ENCODE data around the gene FADS6.

FADS6 gene

DNA sequence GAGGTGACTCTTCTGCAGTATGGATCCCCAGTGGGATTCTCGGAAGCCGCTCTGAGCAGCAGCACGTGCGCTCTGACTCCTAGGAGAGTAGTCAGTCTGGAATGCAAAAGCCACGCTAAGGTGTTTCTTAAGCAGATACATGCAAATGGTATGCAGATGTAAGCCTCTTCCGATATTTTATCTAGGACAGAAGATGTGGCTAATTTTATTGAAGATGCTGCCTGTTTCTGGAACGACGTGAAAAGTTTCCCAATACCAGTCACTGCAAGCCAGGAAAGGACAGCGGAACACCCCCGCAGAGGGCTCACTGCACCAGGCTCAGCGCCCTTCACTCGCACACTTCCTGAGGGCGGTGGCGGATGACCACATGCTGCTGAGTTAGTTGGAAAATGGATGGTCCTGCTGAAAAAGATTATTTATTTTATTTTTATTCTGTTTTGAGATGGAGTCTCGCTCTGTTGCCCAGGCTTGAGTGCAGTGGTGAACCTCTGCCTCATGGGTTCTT, 10.1 kb downstream of the FADS6 start:
- H3K36me3 Mint-ChIP-seq (ENCODE audit: low read depth) = no peaks in the 10 kb centered on the region
- peak overlapping the region; percentile 55 for H3K27ac Mint-ChIP-seq
- H3K4me1 Mint-ChIP-seq (ENCODE audit: low read depth) = peaks cover 40% of the 10 kb centered on the region
- intact Hi-C loops (cut with micrococcal nuclease) = no loop called here
- no peak overlapping the region for H3K4me3 Mint-ChIP-seq
- H3K9me3 Mint-ChIP-seq = no peaks in the 10 kb centered on the region
- peaks cover 22% of the 10 kb centered on the region for H3K27me3 Mint-ChIP-seq

DNA sequence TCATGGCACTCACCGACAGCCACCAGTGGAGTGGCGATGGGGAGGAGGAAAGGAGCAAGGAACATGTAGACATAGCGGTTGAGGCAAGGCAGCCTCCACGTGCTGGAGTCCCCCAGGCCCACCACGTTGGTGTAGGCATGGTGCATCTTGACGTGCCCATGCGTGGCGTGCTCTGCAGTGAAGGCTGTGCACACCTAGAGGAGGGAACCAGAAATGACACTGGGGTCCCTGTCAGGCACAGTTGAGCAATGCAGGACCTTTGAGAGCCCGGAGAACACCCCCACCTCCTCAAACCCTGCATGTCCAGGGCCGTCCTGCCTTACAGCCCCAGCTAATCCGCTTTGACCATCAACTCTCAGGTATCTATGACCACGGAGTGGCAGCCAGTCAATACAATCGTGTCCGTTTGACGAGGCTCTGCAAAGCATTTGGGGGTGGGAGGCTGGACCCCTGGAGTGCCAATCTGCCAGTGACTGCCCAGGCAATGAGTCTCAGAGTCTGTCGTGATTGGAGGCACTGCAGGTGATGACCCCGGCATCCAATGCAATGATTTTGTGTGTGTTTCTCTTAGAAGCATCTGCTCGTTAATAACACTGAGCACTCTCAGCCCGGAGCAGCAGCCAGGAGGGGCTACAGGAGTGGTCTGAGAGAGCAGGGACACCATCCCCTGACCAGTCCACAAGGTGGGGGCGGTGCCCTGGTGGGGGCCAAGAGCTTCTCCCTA, 10.8 kb downstream of the FADS6 start:
- Mint-ChIP-seq H3K27me3 (peaks cover 22% of the 10 kb centered on the region), H3K9me3 (no peaks in the 10 kb centered on the region), H3K4me3 (no peak overlapping the region), H3K36me3 (ENCODE audit: low read depth) (no peaks in the 10 kb centered on the region), H3K4me1 (ENCODE audit: low read depth) (peaks cover 40% of the 10 kb centered on the region), H3K27ac (peak overlapping the region; percentile 55)
- intact Hi-C loops (cut with micrococcal nuclease) = no loop called here

DNA sequence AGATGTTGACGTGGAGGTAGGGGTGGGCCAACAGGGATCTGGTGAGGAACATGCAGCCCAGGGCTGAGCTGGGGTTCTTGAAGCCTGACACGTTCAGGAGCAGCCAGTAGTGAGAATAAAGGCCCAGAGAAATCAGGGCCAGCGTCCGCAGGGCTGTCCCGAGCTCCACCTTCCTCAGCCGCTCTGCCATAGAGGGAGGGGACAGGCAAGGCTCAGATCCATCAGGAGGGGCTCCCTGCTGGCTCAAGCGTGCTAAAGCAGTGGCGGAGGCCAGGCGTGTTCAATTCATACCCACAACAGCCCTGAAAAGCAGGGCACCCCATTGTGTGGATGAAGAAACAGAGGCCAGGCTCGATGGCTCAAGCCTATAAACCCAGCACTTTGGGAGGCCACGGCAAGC, 12.4 kb downstream of the FADS6 start:
- peak overlapping the region; percentile 25 for H3K27ac Mint-ChIP-seq
- peaks cover 40% of the 10 kb centered on the region for H3K4me1 Mint-ChIP-seq (ENCODE audit: low read depth)

GRCh38 chr17:74879308-74879707, 14.1 kb downstream of the FADS6 start:
- H3K27ac Mint-ChIP-seq = no peak overlapping the region
- no peaks in the 10 kb centered on the region for H3K36me3 Mint-ChIP-seq (ENCODE audit: low read depth)
- H3K27me3 Mint-ChIP-seq = peaks cover 2% of the 10 kb centered on the region
- no peak overlapping the region for H3K4me3 Mint-ChIP-seq
- intact Hi-C loops (cut with micrococcal nuclease) = no loop called here
- no peaks in the 10 kb centered on the region for H3K9me3 Mint-ChIP-seq
- peaks cover 33% of the 10 kb centered on the region for H3K4me1 Mint-ChIP-seq (ENCODE audit: low read depth)

More for the DNA sequence above, 12.4 kb downstream of the FADS6 start:
- Mint-ChIP-seq H3K27me3 (peaks cover 14% of the 10 kb centered on the region), H3K36me3 (ENCODE audit: low read depth) (no peaks in the 10 kb centered on the region), H3K9me3 (no peaks in the 10 kb centered on the region), H3K4me3 (no peak overlapping the region)
- intact Hi-C loops (cut with micrococcal nuclease) = no loop called here

DNA sequence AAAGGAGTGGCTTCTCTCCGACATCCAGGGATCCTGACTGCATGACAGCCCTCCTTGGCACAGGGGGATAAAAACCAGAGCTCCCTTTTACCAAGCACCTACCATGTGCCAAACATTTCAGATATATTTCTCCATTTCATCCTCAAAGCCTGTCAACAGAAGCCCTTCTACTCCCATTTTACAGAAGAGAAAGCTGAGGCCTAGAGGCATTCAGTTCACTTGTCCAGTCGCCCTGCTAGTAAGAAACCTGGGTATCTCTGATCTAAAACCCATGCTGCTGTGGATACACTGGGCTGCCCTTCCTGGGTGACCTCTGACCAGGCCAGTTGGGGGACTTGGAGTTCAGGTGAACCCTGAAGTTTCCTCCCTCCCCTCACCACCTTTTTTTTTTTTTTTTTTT, 14.8 kb downstream of the FADS6 start:
- peaks cover 31% of the 10 kb centered on the region for H3K4me1 Mint-ChIP-seq (ENCODE audit: low read depth)
- intact Hi-C loops (cut with micrococcal nuclease) = no loop called here
- H3K27ac Mint-ChIP-seq = no peak overlapping the region
- H3K9me3 Mint-ChIP-seq = no peaks in the 10 kb centered on the region
- no peaks in the 10 kb centered on the region for H3K36me3 Mint-ChIP-seq (ENCODE audit: low read depth)
- H3K4me3 Mint-ChIP-seq = no peak overlapping the region
- H3K27me3 Mint-ChIP-seq = peaks cover 2% of the 10 kb centered on the region

GRCh38 chr17:74877592-74878548, 15.6 kb downstream of the FADS6 start:
- peaks cover 24% of the 10 kb centered on the region for H3K4me1 Mint-ChIP-seq (ENCODE audit: low read depth)
- peaks cover 2% of the 10 kb centered on the region for H3K27me3 Mint-ChIP-seq
- H3K36me3 Mint-ChIP-seq (ENCODE audit: low read depth) = no peaks in the 10 kb centered on the region
- H3K4me3 Mint-ChIP-seq = no peak overlapping the region
- H3K9me3 Mint-ChIP-seq = no peaks in the 10 kb centered on the region
- H3K27ac Mint-ChIP-seq = no peak overlapping the region
- intact Hi-C loops (cut with micrococcal nuclease) = no loop called here

- Mint-ChIP-seq H3K4me3 (no peak overlapping the region), H3K36me3 (ENCODE audit: low read depth) (no peaks in the 10 kb centered on the region), H3K4me1 (ENCODE audit: low read depth) (peaks cover 34% of the 10 kb centered on the region), H3K9me3 (no peaks in the 10 kb centered on the region), H3K27me3 (peaks cover 10% of the 10 kb centered on the region), H3K27ac (no peak overlapping the region)
- intact Hi-C loops (cut with micrococcal nuclease) = no loop called here
These were observed 17.3 kb downstream of the FADS6 start for GRCh38 chr17:74875977-74876593.

- no peak overlapping the region for H3K27ac Mint-ChIP-seq
- peaks cover 10% of the 10 kb centered on the region for H3K27me3 Mint-ChIP-seq
- peaks cover 30% of the 10 kb centered on the region for H3K4me1 Mint-ChIP-seq (ENCODE audit: low read depth)
- no peaks in the 10 kb centered on the region for H3K9me3 Mint-ChIP-seq
- no peaks in the 10 kb centered on the region for H3K36me3 Mint-ChIP-seq (ENCODE audit: low read depth)
- intact Hi-C loops (cut with micrococcal nuclease) = no loop called here
- H3K4me3 Mint-ChIP-seq = no peak overlapping the region
These were observed 18.1 kb downstream of the FADS6 start for GRCh38 chr17:74875155-74875976.

DNA sequence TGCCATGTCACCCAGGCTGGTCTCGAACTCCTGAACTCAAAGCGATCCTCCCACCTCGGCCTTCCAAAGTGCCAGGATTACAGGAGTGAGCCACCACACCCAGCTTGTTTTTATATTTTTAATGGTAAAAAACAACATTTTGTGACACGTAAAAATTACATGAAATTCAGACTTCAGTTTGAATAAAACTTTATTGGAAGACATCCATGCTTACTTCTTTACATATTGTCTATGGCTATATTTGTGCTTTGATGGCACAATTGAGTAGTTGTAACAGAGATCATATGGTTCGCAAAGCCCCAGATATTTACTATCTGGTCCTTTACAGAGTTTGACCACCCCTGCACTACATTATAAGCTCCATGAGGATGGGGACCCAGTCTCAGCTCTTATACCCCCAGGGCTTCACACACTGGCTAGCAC, 18.8 kb downstream of the FADS6 start:
- intact Hi-C loops (cut with micrococcal nuclease) = no loop called here
- Mint-ChIP-seq H3K27me3 (peaks cover 11% of the 10 kb centered on the region), H3K4me1 (ENCODE audit: low read depth) (peaks cover 23% of the 10 kb centered on the region), H3K36me3 (ENCODE audit: low read depth) (no peaks in the 10 kb centered on the region), H3K9me3 (no peaks in the 10 kb centered on the region), H3K4me3 (no peak overlapping the region), H3K27ac (peak overlapping the region; percentile 88)

DNA sequence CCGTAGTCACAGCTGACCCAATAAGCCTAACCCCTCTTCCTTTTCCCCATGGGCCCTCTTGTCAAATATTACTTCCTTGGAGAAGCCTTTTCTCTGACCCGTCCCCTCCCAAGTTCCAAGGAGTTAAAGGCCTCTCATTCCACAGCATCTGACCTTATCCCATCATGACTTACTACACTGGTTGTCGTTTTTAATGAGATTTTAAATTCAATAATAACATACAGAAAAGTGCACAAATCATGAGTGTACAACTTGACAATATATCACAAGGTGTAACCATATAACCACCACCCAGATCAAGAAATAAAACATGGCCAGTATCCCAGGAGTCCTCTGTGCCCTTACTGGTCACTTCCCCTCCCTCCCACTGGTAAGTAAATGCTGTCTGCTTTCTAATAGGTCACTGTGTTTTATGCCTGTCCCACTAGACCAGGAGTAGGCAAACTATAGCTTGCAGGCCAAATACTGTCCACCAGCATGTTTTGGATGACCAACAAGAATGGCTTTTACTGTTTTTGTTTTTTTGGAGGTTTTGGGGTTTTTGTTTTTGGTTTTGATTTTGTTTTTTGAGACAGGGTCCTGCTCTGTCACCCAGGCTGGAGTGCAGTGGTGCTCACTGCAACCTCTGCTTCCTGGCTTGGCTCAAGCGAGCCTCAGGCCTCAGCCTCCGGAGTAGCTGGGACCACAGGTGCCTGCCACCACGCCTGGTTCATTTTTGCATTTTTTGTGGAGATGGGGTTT, 19.4 kb downstream of the FADS6 start:
- H3K36me3 Mint-ChIP-seq (ENCODE audit: low read depth) = no peaks in the 10 kb centered on the region
- peaks cover 21% of the 10 kb centered on the region for H3K4me1 Mint-ChIP-seq (ENCODE audit: low read depth)
- H3K27ac Mint-ChIP-seq = peak overlapping the region; percentile 88
- intact Hi-C loops (cut with micrococcal nuclease) = loop anchor here (1.0 to 2.0 kb wide), 2 partner anchors 98 to 127 kb away; partner anchors contain the start of gene NAT9
- H3K9me3 Mint-ChIP-seq = no peaks in the 10 kb centered on the region
- peak overlapping the region; percentile 75 for H3K4me3 Mint-ChIP-seq
- peaks cover 15% of the 10 kb centered on the region for H3K27me3 Mint-ChIP-seq

DNA sequence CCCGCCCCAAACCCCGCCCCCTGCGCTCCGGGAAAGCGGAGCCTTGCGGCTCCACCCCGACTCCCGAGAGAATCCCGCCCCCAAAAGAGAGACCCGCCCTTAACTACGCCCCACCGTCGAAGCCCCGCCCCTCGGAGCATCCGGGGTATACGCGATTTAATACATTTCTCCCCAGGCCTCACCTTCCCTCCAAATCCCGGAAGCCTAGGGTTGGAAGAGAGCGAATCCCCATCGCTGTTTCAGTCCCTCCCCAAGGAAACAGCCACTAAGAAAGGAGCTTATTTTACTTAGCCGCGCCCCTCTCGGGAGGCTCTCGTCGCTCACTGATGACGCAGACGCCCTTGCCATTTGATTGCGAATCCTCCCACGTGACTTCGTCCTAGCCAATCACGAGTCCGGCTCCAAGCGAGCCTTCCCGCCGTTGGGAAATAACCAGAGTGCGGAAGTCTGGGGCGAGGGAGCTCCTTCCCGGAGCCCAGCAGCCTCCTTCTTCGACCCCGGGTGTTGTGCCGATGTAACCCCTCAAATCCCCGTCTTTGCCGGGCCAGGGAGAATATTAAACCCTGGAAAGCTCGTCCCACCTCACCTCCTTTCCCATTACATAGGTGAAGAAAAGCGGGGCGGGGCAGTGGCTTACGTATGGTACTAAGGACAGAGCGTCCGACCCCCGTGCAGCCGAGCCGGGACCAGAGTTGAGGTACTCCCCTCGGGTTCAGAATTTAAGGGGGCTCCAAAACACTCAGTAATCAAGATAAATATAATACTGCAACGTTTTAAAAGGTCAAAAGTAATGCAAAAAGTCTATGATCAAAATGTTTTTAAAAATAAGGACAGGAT, 20.2 kb downstream of the FADS6 start:
- H3K4me1 Mint-ChIP-seq (ENCODE audit: low read depth) = peaks cover 26% of the 10 kb centered on the region
- peaks cover 22% of the 10 kb centered on the region for H3K27me3 Mint-ChIP-seq
- peak overlapping the region; percentile 75 for H3K4me3 Mint-ChIP-seq
- intact Hi-C loops (cut with micrococcal nuclease) = loop anchor here (1.0 to 2.0 kb wide), 2 partner anchors 97 to 126 kb away; partner anchors contain the start of gene NAT9
- H3K36me3 Mint-ChIP-seq (ENCODE audit: low read depth) = no peaks in the 10 kb centered on the region
- peak overlapping the region; percentile 88 for H3K27ac Mint-ChIP-seq
- no peaks in the 10 kb centered on the region for H3K9me3 Mint-ChIP-seq
